Activated T-cell treated with anti-CD3 and anti-CD28 coated beads for 4 hours (primary cell): ENCODE data around the gene EFS.

Source experiments
- DNase-seq: peaks from one replicate; pipeline ENCODE4 v3.0.0-alpha.2; 2020

The EFS gene

DNA sequence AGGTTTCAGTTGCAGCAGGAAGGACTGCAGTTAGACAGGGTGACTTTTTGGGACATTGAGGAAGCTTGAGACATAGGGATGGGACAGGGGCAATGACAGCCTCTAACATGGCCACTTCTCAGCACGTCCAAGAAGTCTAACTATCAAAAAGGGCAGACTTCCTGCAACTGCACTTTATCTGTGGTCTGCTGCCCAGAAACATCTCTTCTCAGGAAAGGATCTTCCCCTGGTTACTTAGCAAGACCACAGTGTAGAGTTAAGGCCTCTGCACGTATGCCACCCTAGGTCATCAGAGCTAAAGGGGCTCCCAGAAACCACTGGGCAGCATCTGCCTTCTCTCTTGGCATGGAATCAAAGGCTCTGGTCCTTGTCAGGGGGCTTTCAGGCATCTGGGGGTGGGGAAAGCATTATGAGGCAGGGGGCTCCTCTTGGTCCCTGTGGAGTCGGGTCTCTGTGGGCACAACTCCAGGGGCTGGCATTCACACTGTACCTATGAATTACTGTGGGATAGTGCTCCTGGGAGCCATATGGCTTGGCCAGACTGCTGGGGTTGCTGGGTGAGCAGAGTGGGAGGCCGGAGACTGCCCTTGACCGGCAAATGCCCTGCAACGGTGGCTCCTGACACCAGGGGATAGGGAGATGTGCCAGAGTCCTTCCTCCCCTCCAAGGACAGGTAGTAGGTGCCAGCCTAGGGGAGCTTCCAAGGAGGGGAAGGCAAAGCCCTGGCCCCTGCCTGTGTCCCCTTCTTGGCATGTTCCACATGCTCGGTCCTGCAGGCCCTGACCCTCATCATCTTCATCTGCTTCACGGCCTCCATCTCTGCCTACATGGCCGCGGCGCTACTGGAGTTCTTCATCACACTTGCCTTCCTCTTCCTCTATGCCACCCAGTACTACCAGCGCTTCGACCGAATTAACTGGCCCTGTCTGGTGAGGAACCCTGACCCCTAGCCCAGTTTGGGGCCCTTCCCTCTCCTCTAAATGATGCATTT lies 12.9 kb upstream of the EFS start:
- no peak for DNase-seq

DNA sequence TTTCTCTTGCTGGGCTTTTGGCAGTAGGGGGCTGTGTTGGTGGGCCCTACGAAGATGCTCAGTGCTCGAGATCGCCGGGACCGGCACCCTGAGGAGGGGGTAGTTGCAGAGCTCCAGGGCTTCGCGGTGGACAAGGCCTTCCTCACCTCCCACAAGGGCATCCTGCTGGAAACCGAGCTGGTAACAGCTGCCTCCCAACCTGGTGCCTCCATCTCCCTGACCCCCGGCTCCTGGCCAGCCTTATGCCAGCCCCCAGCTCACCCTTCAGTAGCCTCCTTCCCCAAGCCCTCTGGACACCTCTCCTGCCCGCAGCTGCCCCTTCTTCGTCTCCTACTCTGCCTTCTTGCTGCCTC lies 12.2 kb upstream of the EFS start:
- no peak for DNase-seq

- DNase-seq = no peak
These were observed 11.7 kb upstream of the EFS start, which contains the start of gene CMTM5 for GRCh38 chr14:23376482-23377197. Gene CMTM5 (plus strand): TSS chr14:23377046. CDS start chr14:23377252, 206 bp downstream.

DNA sequence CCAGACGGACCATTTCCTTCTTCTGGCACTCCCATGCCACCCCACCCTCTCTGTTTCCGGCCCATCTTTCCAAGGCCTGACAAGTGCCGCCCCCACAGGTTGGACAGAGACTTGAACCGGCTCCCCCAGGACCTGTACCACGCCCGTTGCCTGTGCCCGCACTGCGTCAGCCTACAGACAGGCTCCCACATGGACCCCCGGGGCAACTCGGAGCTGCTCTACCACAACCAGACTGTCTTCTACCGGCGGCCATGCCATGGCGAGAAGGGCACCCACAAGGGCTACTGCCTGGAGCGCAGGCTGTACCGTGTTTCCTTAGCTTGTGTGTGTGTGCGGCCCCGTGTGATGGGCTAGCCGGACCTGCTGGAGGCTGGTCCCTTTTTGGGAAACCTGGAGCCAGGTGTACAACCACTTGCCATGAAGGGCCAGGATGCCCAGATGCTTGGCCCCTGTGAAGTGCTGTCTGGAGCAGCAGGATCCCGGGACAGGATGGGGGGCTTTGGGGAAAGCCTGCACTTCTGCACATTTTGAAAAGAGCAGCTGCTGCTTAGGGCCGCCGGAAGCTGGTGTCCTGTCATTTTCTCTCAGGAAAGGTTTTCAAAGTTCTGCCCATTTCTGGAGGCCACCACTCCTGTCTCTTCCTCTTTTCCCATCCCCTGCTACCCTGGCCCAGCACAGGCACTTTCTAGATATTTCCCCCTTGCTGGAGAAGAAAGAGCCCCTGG lies 10.7 kb upstream of the EFS start:
- DNase-seq = no peak

GRCh38 chr14:23373041-23373440 lies 8.1 kb upstream of the EFS start:
- DNase-seq = no peak

GRCh38 chr14:23372509-23372908 lies 7.5 kb upstream of the EFS start, which contains the start of gene IL25:
Gene IL25 (plus strand): TSS chr14:23372809.
- DNase-seq = no peak

DNA sequence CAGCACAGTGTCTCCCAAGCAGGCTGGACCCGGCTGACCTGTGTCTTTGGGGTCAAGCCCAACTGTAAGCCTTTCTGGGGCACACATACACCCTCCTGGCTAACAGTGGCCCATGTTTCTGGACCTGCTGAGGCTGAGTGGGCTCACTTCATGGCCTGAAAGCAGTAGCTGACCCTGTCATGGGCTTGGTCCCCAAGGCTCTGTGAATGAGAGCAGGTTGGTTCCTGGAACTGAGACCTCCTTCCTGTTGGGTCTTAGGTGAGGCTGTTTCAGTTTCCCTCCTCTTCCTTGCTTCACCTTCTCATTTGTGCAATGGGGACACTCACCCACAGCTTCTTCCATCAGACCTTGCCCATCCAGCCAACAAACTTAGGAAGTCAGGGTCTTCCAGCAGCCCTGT lies 6.9 kb upstream of the EFS start:
- DNase-seq = no peak

- no peak for DNase-seq
These were observed 5.2 kb upstream of the EFS start for GRCh38 chr14:23370221-23370620.

DNA sequence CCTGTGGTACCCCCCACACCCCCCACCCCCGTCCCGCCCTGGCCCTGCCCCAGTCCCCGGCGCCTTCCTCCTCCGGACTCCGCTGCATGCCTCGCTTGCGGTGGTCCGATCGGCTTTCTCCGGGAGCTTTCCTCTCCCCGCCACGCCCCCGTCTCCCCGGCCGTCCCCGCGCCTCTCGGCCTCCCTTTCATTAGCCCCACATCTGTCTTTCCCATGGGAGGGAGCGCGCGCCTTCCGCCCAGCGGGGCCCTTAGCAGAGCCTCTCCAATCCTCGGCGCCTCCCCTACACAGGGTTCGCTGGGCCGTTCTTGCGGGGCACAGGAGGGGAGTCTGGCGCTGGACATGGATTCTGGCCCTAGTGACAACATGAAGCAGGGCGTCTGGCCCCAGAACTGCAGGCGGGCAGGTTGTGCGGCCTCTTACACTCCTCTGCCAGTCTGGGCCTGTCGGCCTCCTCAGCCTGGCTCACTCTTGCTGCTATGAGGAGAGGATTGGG lies 1.5 kb upstream of the EFS start:
- DNase-seq = no peak

DNA sequence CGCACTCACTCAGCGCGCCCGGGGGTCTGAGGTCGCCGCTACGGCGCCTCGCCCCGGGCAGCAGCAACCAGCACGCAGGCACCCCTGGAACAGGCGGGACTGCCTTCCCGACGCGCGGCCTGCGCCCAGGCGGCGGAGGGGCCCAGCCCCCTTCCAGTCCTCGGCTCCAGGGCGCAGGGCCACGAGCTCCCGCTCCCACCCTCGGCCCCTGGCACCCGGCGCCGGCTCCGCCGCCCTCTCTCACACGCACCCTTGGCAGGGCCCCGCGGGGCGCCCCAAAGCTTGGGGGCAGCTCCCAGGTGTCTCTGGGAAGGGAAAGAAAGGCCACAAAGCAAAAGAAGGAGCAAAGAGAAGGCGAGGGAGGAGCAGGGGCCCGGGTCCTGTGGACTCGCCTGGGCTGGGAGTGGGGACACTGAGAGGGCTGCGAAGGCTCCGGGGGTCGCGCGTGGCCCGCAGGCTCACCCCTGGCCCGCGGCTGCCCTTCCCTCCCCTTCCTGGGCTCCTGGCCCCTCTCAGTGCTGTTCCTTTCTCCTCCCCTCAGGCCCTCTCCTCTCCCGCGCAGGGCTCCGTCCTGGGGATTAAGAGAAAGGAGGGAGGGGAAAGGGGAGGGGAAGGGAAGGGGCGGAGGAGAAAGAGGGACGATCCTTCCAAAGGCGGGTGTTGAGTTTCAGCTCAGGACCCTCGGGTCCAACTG lies 907 bp upstream of the EFS start:
- DNase-seq = no peak

DNA sequence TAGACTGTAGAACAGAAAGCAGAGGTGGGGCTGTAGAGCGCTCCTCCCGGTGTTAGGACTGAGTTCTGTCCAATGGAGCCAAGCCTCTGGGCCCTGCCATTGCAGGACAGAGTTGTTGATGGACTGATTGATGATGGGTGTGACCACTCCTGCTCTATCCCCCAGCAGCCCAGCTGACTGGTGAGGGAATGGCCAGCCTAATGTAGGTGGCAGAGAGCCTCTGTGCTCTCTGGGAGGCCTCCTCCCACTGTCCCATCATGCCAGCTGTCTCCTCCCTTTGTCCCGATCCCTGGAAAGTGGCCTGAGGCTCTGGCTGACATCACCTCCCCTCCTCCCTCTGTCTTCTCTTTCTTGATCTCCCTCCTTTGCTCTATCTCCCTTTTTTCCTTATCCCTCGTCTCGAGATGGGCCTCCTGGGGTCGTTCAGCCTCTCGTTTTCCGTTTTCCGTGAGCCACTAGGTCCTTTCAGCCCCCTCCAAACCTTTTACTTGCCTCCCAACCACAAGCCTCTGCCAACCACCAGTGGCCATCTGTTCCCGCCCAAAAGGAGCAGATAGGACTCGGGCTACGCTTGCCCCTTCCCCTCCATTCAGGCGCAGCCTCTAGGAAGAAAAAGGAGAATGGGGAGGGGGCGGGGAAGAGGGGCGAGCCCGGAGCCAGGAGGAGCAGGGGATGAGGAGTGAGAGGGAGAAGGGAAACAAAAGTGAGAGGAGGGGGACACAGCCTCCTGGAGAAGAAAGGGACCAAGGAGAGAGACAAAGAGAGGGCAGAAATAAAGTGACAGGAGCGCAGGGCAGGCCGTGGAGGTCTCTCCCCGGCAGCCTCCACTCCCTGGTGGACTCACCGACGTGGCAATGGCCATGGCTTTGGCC lies 572 bp downstream of the EFS start:
- no peak for DNase-seq

DNA sequence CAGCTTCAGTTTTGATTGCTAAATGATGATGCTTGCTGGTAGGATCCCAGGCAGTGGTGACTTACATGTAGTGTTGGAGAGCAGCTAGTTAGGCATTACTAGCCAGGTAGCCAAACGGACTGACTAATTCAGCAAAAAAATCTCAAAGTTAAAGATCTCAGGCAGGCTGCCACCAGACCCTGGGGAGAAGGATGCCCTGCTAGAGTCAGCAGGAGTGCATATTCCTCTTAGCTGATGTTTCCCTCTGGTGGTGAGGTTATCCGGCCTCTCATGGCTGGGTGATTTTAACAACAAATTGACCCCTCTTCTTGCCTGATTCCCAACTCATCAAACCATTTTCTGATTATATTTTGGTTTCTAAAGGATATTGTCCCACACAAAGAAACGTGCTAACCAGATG lies 2.8 kb downstream of the EFS start:
- DNase-seq = no peak

DNA sequence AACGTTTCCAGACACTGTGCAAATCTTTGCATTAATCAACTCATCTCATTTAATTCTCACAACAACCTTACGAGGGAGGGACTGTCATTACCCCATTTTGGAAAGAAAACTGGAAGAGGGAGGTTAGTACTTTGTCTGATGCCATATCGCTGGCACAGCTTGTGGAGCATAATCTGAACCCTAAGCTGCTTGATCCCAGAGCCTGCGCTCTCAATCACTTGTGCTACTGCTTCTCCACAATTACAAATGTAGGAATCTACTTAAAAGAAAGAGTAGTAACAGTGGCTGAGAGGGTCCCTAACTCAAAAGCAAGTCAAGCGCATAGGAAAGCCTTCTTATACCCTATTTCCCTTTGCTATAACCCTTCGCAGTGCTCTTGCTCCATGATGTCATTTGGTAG lies 3.2 kb downstream of the EFS start:
- no peak for DNase-seq

- no peak for DNase-seq
These were observed 3.7 kb downstream of the EFS start for GRCh38 chr14:23361320-23361719.

DNA sequence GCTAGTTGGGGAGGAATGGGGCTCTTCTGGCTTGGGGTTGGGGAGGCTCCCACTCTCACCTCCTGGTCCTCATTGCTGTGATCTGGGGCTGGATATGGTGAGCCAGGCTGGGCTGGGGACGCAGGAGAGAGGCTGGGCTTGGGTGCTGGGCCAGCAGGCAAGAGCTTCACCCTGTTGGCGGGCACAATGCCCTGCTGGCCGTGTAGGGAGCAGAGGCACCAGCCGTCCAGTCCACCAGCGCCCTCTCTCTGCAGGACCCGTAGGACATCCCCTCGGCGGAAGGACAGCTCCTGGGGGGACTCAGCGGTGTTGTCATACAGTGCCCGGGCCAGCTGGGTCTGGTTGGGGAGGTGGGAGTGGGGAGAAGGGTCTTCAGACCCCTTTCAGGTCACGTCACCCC lies 4.5 kb downstream of the EFS start:
- no peak for DNase-seq

DNA sequence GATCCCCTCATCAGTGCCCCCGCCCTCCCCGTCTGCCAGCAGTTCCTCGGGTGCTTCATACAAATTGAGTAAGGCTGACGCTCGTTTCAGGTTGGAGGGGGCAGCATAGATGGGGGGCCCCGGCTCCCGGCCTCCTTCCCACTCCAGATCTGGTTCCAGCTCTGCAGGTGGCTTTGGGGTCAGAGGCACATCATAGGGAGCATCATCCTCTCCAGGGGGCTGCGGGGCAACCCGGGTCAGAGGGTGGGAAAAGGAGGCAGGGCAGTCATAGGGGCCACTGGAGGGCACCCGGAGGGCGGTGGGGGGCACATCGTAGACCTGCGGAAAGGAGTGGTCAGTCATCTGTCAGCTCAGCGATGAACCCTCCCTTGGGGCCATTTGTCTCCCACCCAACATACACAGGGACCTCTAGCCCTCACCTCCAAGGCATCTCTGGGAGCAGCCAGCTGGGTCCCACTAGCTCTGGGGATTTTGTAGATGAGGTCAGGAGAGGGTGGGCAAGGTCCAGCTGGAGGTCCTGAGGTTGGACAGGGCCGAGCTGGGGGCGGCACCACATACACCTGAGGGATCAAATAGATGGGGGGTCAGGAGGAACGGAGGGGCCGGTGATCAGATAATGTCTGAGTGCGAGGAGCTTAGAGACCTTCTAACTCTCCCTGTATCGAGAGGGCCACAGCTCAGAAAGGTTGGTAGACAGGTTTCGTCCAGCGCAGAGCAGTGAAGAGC lies 5.1 kb downstream of the EFS start:
- no peak for DNase-seq

DNA sequence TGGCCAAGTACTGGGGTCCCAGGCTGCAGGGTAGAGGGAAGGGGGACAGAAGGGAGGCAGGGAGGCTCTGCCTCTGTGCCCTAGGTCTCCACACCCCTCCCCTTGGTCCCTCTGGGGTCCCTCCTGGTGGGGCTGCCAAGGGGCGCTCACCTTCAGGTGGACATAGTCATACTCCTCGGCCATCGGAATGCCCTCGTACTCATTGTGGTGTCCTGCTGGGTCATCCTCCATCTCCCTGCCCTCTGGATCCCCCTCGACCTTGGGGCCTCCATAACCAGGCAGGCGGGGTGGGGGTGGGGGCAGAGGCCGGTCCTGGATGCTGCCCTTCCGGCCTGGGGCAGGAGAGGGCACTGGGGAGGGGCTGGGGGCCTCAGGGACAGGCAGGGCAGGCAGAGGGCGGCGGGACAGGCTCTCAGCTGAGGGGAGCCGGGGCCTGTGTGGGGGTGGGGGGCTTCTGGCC lies 5.8 kb downstream of the EFS start:
- DNase-seq = no peak

- DNase-seq = no peak
These were observed 6.3 kb downstream of the EFS start for GRCh38 chr14:23358553-23359166.

GRCh38 chr14:23358042-23358441 lies 6.9 kb downstream of the EFS start:
- DNase-seq = no peak

GRCh38 chr14:23357261-23357660 lies 7.7 kb downstream of the EFS start:
- no peak for DNase-seq
